H1 (cell line): ENCODE results near the gene TMA7. TPM values are rescaled to one million over a fixed set of nuclear protein-coding genes. Genes with fewer than 3 reads are reported as not detected.
A peak's percentile ranks its signal among the peaks of the same experiment; 100 is the strongest.

Source experiments
- CTCF ChIA-PET: fragments of 300-600 bp; sonication (Branson Sonifier 250); formaldehyde crosslinking; loops from one replicate; lab custom pipeline; 2021; ENCODE audit not compliant: partially characterized antibody; lab: Charles Lee
- POLR2A ChIA-PET: fragments of 300-600 bp; sonication (Branson Sonifier 250); formaldehyde crosslinking; loops from one replicate; lab custom pipeline; 2021; ENCODE audit warnings: inconsistent platforms; ENCODE audit not compliant: partially characterized antibody; lab: Charles Lee
- DNase-seq, 2 experiments: peaks; one replicate each; pipeline versions ENCODE4 v3.0.0 to v3.0.0-alpha.2; 2010 to 2022; ENCODE audit warnings: low spot score in 2 of 2, low read depth in 1 of 2, mixed read lengths in 1 of 2
- FAIRE-seq: peaks from 2 replicates; lab custom pipeline; 2011; peaks lifted over from hg19 to GRCh38; lab: Jason Lieb, UNC
- H2AFZ ChIP-seq: 2 replicates; pipeline ENCODE4 v1.8.1; 2012; ENCODE audit warnings: low read length, inconsistent platforms
- H2AK5ac ChIP-seq: 2 replicates; pipeline ENCODE4 v1.6.1; 2013; ENCODE audit warnings: low read depth, low read length
- H2BK120ac ChIP-seq: replicated peaks from 2 replicates; pipeline ENCODE3; 2013; ENCODE audit warnings: low read depth, low read length, inconsistent platforms
- H2BK12ac ChIP-seq: 2 replicates; pipeline ENCODE4 v1.6.1; 2013; ENCODE audit warnings: low read depth, low read length
- H2BK15ac ChIP-seq: 2 replicates; pipeline ENCODE4 v1.6.1; 2013; ENCODE audit warnings: low read length
- H2BK20ac ChIP-seq: 2 replicates; pipeline ENCODE4 v1.6.1; 2013; ENCODE audit warnings: low read length
- H2BK5ac ChIP-seq: 2 replicates; pipeline ENCODE4 v1.6.1; 2013; ENCODE audit warnings: low read depth, low read length
- H3K14ac ChIP-seq: 2 replicates; pipeline ENCODE4 v1.6.1; 2013; ENCODE audit warnings: inconsistent platforms; ENCODE audit not compliant: insufficient read length
- H3K18ac ChIP-seq: 2 replicates; pipeline ENCODE4 v1.6.1; 2013; ENCODE audit warnings: low read length; ENCODE audit errors: extremely low read depth
- H3K23ac ChIP-seq: 2 replicates; pipeline ENCODE4 v1.6.1; 2013; ENCODE audit warnings: inconsistent platforms; ENCODE audit not compliant: insufficient read length
- H3K23me2 ChIP-seq: 2 replicates; pipeline ENCODE4 v1.6.1; 2013; ENCODE audit warnings: low read depth, low read length
- H3K27ac ChIP-seq: 2 replicates; pipeline ENCODE4 v1.6.1; 2011; ENCODE audit warnings: low read depth, low read length, inconsistent platforms
- H3K27me3 ChIP-seq, 4 experiments: replicated peaks in 1 of 4; 1 replicate in 1 of 4; 2 replicates in 3 of 4; pipeline versions ENCODE4 v1.6.1 to v1.8.1; 2011 to 2013; ENCODE audit warnings: low read length in 3 of 4, mild to moderate bottlenecking in 3 of 4, inconsistent platforms in 2 of 4, mixed read lengths in 2 of 4, moderate library complexity in 1 of 4; ENCODE audit not compliant: control insufficient read depth in 3 of 4, insufficient read depth in 3 of 4; ENCODE audit errors: extremely low read depth in 1 of 4
- H3K36me3 ChIP-seq, 4 experiments: 2 replicates each; pipeline versions ENCODE4 v1.6.1 to v1.8.1; 2011 to 2013; ENCODE audit warnings: mild to moderate bottlenecking in 4 of 4, low read length in 3 of 4, moderate library complexity in 2 of 4, control low read depth in 1 of 4, inconsistent platforms in 1 of 4; ENCODE audit not compliant: insufficient read depth in 4 of 4, control insufficient read depth in 2 of 4
- H3K4ac ChIP-seq: replicated peaks from 2 replicates; pipeline ENCODE3; 2013; ENCODE audit warnings: low read length, low read depth, mixed read lengths, inconsistent platforms; ENCODE audit not compliant: insufficient read length
- H3K4me1 ChIP-seq, 4 experiments: replicated peaks in 1 of 4; 1 replicate in 1 of 4; 2 replicates in 3 of 4; pipeline versions ENCODE4 v1.6.1 to v1.8.1; 2011 to 2013; ENCODE audit warnings: low read length in 3 of 4, inconsistent platforms in 2 of 4, mixed read lengths in 1 of 4; ENCODE audit not compliant: insufficient read depth in 4 of 4, control insufficient read depth in 3 of 4
- H3K4me2 ChIP-seq, 2 experiments: 2 replicates each; pipeline versions ENCODE4 v1.6.1 to v1.8.1; 2011 to 2013; ENCODE audit warnings: low read depth in 2 of 2, low read length in 2 of 2, control low read depth in 1 of 2, inconsistent platforms in 1 of 2, mild to moderate bottlenecking in 1 of 2; ENCODE audit not compliant: insufficient read depth in 1 of 2
- H3K4me3 ChIP-seq, 4 experiments: fragments of 200-600, 300-600 bp in 1 of 4; sonication (generic), shearing (Covaris generic), sonication (Bioruptor Twin) in 1 of 4; 2 replicates each; pipeline versions ENCODE4 v1.5.1 to v1.8.1; 2011 to 2016; ENCODE audit warnings: low read length in 4 of 4, low read depth in 3 of 4, control low read depth in 2 of 4, inconsistent platforms in 2 of 4, mild to moderate bottlenecking in 2 of 4, mixed read lengths in 1 of 4, moderate library complexity in 1 of 4; ENCODE audit not compliant: insufficient read depth in 2 of 4; ENCODE audit errors: extremely low read depth in 1 of 4
- H3K56ac ChIP-seq: replicated peaks from 2 replicates; pipeline ENCODE3; 2013; ENCODE audit warnings: low read depth, mild to moderate bottlenecking, mixed read lengths, low read length, inconsistent platforms; ENCODE audit not compliant: insufficient read length
- H3K79me1 ChIP-seq: 2 replicates; pipeline ENCODE4 v1.6.1; 2013; ENCODE audit warnings: low read depth, low read length, control low read depth
- H3K79me2 ChIP-seq, 2 experiments: 2 replicates each; pipeline versions ENCODE4 v1.6.1 to v1.8.1; 2012 to 2013; ENCODE audit warnings: low read length in 2 of 2, mild to moderate bottlenecking in 2 of 2, inconsistent platforms in 1 of 2; ENCODE audit not compliant: insufficient read depth in 2 of 2, control insufficient read depth in 1 of 2
- H3K9ac ChIP-seq, 4 experiments: replicated peaks in 1 of 4; 1 replicate in 1 of 4; 2 replicates in 3 of 4; pipeline versions ENCODE4 v1.6.1 to v1.8.1; 2011 to 2013; ENCODE audit warnings: low read depth in 3 of 4, low read length in 3 of 4, control low read depth in 2 of 4, mild to moderate bottlenecking in 2 of 4, moderate library complexity in 2 of 4, inconsistent platforms in 1 of 4; ENCODE audit errors: extremely low read depth in 1 of 4
- H3K9me3 ChIP-seq, 2 experiments: 2 replicates each; pipeline versions ENCODE4 v1.6.1 to v1.8.1; 2012 to 2013; ENCODE audit warnings: mild to moderate bottlenecking in 2 of 2, moderate library complexity in 2 of 2, control low read depth in 1 of 2, inconsistent platforms in 1 of 2, low read depth in 1 of 2, low read length in 1 of 2, mixed read lengths in 1 of 2; ENCODE audit not compliant: insufficient read depth in 2 of 2
- H4K20me1 ChIP-seq, 2 experiments: replicated peaks in 1 of 2; 2 replicates each; pipeline versions ENCODE3 to v1.8.1; 2011 to 2013; ENCODE audit warnings: inconsistent platforms in 2 of 2, low read length in 2 of 2, mild to moderate bottlenecking in 1 of 2; ENCODE audit not compliant: insufficient read depth in 2 of 2, control insufficient read depth in 1 of 2
- H4K5ac ChIP-seq: 2 replicates; pipeline ENCODE4 v1.6.1; 2013; ENCODE audit warnings: low read length, low read depth, mixed read lengths, inconsistent platforms; ENCODE audit not compliant: insufficient read length
- H4K8ac ChIP-seq: 2 replicates; pipeline ENCODE4 v1.8.0; 2013; ENCODE audit warnings: mild to moderate bottlenecking, moderate library complexity, low read length, inconsistent platforms; ENCODE audit not compliant: insufficient read depth; ENCODE audit errors: extremely low read depth
- H4K91ac ChIP-seq: replicated peaks from 2 replicates; pipeline ENCODE3; 2013; ENCODE audit warnings: low read length, mixed read lengths, inconsistent platforms; ENCODE audit not compliant: insufficient read length
- HDAC6 ChIP-seq: IDR thresholded peaks from one replicate; pipeline ENCODE4 v1.7.1; 2012; ENCODE audit warnings: low read depth, mild to moderate bottlenecking, inconsistent platforms, low read length, moderate library complexity
- SRF ChIP-seq: IDR thresholded peaks from 2 replicates; pipeline ENCODE4 v1.6.1; 2011; ENCODE audit warnings: mild to moderate bottlenecking, low read depth, low read length, moderate library complexity
- WGBS, 2 experiments: shearing (Covaris generic) in 1 of 2; methylation state at CpG; one replicate each; pipeline versions ENCODE4 v1.1.6 to v1.1.7; 2013 to 2015; ENCODE audit warnings: low lambda C conversion rate in 2 of 2, mixed read lengths in 2 of 2, inconsistent platforms in 1 of 2, low coverage in 1 of 2, missing lambda C conversion rate in 1 of 2; ENCODE audit not compliant: insufficient replicate concordance in 2 of 2, insufficient coverage in 1 of 2, insufficient read length in 1 of 2; ENCODE audit errors: extremely low coverage in 1 of 2, missing lambda C conversion rate in 1 of 2; 5-methylcytosine and 5-hydroxymethylcytosine counted together
- polyA plus RNA-seq, 7 experiments: library from polyadenylated mRNA; depleted of rRNA in 3 of 7; stranded (reverse) in 5 of 7; unstranded in 2 of 7; fragments of >200 nt in 5 of 7; fragments of 200-250 nt in 2 of 7; gene quantifications; 1 replicate in 5 of 7; 2 replicates in 1 of 7; 4 replicates in 1 of 7; pipeline versions ENCODE4 v1.2.1 to v1.2.3, GENCODE V29; 2011 to 2013; ENCODE audit warnings: missing spikeins in 2 of 7, mixed read lengths in 2 of 7
- total RNA-seq: library from RNA; stranded (reverse); fragmentation: NEBNext Ultra II Directional; extraction: Animal tissue kit (Norgen Biotek cat#: 25700); gene quantifications from 2 replicates; pipeline ENCODE4 v1.2.1, GENCODE V29; 2021

Gene TMA7
- total and polyA plus RNA-seq, 2 of the 8 experiments (the other 6 are each of a cell fraction or from before 2014, with no cell fraction given) = 138 to 305 TPM

DNA sequence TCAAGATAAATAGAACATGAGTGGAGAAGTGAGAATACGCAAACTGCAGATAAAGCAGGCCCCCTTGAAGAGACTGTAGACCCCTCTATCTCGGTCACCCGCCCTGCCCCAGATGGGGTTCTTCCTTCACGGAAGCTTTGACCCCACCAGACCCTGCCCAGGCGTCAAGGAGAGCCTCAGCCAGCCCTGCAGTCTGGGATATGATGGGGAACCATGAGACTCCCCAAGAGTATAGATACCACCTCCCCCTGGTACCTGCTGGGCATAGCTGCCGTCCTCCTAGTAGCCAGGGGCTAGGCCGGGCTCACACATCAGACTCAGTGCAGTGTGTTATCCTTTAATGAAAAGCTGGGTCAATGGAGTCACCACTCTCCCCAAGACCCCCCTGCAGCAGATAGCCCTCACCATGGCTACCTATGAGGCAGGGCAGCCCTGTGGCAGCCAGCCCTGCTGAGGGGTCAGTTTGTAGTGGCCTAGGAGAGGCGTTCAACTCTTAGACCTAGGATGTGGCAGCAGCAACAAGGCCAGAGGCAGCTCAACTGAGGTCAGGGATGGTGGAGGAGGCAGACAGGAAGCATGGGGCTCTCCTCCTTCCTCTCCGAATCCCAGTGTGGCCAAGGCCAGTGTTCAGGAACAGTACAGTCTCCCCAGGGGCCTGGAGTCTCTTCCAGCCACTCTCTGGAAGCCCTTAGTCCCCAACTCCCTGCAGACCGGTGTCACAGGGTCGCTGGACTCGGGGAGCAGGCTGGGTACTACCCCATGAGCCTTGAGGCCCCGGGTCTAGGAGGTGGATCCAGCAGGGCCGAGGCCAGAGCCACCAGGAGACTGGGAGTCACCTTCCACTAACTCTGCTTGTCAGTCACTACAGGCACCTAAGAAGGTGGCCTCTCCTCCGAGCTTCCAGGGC lies 36.3 kb upstream of the TMA7 start:
- no peak overlapping the region for H2AFZ ChIP-seq
- no peak overlapping the region for H3K14ac ChIP-seq
- no peak overlapping the region for H4K8ac ChIP-seq
- no peak overlapping the region for H2BK120ac ChIP-seq
- no peak overlapping the region for H3K23ac ChIP-seq
- no peak overlapping the region for H2BK12ac ChIP-seq
- no peaks in the 10 kb centered on the region for H3K79me2 ChIP-seq
- no peak overlapping the region for H2BK20ac ChIP-seq
- no peak overlapping the region for H4K5ac ChIP-seq
- ChIA-PET CTCF (interaction anchor here (0.7 to 9.2 kb wide), 8 partner anchors 12 to 212 kb away, joined by 3 to 220 read pairs (median 6); no protein-coding TSS in a partner anchor), POLR2A (interaction anchor here (0.7 to 20.2 kb wide), 3 partner anchors 19 to 37 kb away, joined by 3 to 650 read pairs (median 4); partner anchors contain the start of gene PLXNB1)
- H3K4ac ChIP-seq = no peak overlapping the region
- no peak overlapping the region for H3K4me2 ChIP-seq
- no peak overlapping the region for H3K27ac ChIP-seq
- H3K36me3 ChIP-seq = peaks cover 27 to 51% (median 47%) of the 10 kb centered on the region in 4 experiments
- WGBS, 2 experiments = 89% methylated on average over 15 of the region's 15 CpGs; no CpG with 5 or more reads in 1 of the 2 experiments
- peaks cover 5 to 19% of the 10 kb centered on the region in 2 experiments for H4K20me1 ChIP-seq
- FAIRE-seq (no peak), DNase-seq (peak in 1 of 2 experiments; percentile 39)
- H2AK5ac ChIP-seq = no peak overlapping the region
- H3K79me1 ChIP-seq = no peaks in the 10 kb centered on the region; the same call in 1 of the 2 replicates
- no peak overlapping the region for H2BK15ac ChIP-seq
- H3K27me3 ChIP-seq = no peaks in the 10 kb centered on the region
- no peaks in the 10 kb centered on the region for H3K9me3 ChIP-seq
- TF ChIP-seq SRF (no peak), HDAC6 (no peak)
- H2BK5ac ChIP-seq = no peak overlapping the region
- 0 out of 2 replicates have a peak, but pooled peaks cover 2% of the 10 kb centered on the region for H3K23me2 ChIP-seq
- H3K4me1 ChIP-seq = peaks cover 0 to 4% (median 2%) of the 10 kb centered on the region in 4 experiments; a peak in 2 of 7 replicates
- no peak overlapping the region for H3K18ac ChIP-seq
- H4K91ac ChIP-seq = no peak overlapping the region
- H3K4me3 ChIP-seq = no peak overlapping the region
- no peak overlapping the region for H3K56ac ChIP-seq
- H3K9ac ChIP-seq = no peak overlapping the region
